C4-2B (cell line): ENCODE measurements around the gene PJA1.

ENCODE experiments used
- CTCF ChIP-seq: fragments of 450-650 bp; conservative IDR thresholded peaks from 2 replicates; pipeline ENCODE4 v1.5.1; 2017; ENCODE audit warnings: mild to moderate bottlenecking
- ZFX ChIP-seq: fragments of 450-650 bp; IDR thresholded peaks from 2 replicates; pipeline ENCODE4 v1.6.1; 2017

DNA sequence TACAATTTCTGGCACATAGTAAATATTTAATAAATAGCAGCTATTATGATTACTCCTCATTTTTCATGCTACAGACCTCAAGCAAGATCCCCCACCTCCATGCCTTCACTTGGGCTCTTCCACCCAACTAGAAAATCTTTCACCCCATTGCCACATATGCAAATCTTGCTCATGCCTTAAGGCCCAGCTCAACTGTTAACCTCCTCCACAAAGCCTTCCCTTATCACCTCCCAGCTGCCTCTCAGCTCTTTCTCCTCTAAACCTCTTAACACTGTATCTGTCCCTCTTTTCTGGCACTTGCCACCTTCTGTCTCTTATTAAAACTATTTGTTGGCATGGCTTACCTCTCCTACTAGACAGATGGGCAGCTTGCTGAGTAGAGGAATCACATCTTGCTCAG lies 51.5 kb downstream of the PJA1 start:
- TF ChIP-seq CTCF: no peak
- TF ChIP-seq ZFX: no peak
